ENCODE measurements around the gene LSM8. TPM values are rescaled to one million over a fixed set of nuclear protein-coding genes. Genes with fewer than 3 reads are reported as not detected.

Gene LSM8
- polyA plus RNA-seq, 4 donors, result 15.9 to 45.2 (median 31.8) TPM

- DNase-seq (no peak), FAIRE-seq (no peak)
- Histone ChIP-seq H3K4me1 (ENCODE audit: control insufficient read depth in 3 of 3, insufficient read depth in 2 of 3, low read depth in 1 of 3, low read length in 2 of 3) (no peaks in the 10 kb centered on the region), H3K9me3 (ENCODE audit: control insufficient read depth in 2 of 2, insufficient read depth in 1 of 2, low read depth in 1 of 2, low read length in 1 of 2) (no peaks in the 10 kb centered on the region), H3K4me3 (ENCODE audit: low read depth in 1 of 3, low read length in 3 of 3) (no peak overlapping the region), H3K27me3 (ENCODE audit: control insufficient read depth in 3 of 3, insufficient read depth in 3 of 3, low read length in 3 of 3) (no peaks in the 10 kb centered on the region), H3K27ac (ENCODE audit: low read depth in 1 of 3, low read length in 2 of 3) (no peak overlapping the region), H3K36me3 (ENCODE audit: control insufficient read depth in 3 of 3, insufficient read depth in 2 of 3, low read depth in 1 of 3, low read length in 3 of 3) (no peaks in the 10 kb centered on the region)
- WGBS, 3 donors, result 74 to 79% (median 76%) methylated on average over 1 of the region's 1 CpG
Measured at GRCh38 chr7:118152149-118152548, 31.8 kb upstream of the LSM8 start.

GRCh38 chr7:118152654-118153053 lies 31.3 kb upstream of the LSM8 start:
- no peaks in the 10 kb centered on the region for H3K27me3 ChIP-seq (ENCODE audit: control insufficient read depth in 3 of 3, insufficient read depth in 3 of 3, low read length in 3 of 3)
- H3K36me3 ChIP-seq (ENCODE audit: control insufficient read depth in 3 of 3, insufficient read depth in 2 of 3, low read depth in 1 of 3, low read length in 3 of 3), result no peaks in the 10 kb centered on the region
- no peak overlapping the region for H3K4me3 ChIP-seq (ENCODE audit: low read depth in 1 of 3, low read length in 3 of 3)
- no peaks in the 10 kb centered on the region for H3K9me3 ChIP-seq (ENCODE audit: control insufficient read depth in 2 of 2, insufficient read depth in 1 of 2, low read depth in 1 of 2, low read length in 1 of 2)
- no peaks in the 10 kb centered on the region for H3K4me1 ChIP-seq (ENCODE audit: control insufficient read depth in 3 of 3, insufficient read depth in 2 of 3, low read depth in 1 of 3, low read length in 2 of 3)
- no peak overlapping the region for H3K27ac ChIP-seq (ENCODE audit: low read depth in 1 of 3, low read length in 2 of 3)
- DNase-seq (no peak), FAIRE-seq (no peak)

GRCh38 chr7:118153551-118154177 lies 30.3 kb upstream of the LSM8 start:
- Histone ChIP-seq H3K9me3 (ENCODE audit: control insufficient read depth in 2 of 2, insufficient read depth in 1 of 2, low read depth in 1 of 2, low read length in 1 of 2) (no peaks in the 10 kb centered on the region), H3K27me3 (ENCODE audit: control insufficient read depth in 3 of 3, insufficient read depth in 3 of 3, low read length in 3 of 3) (no peaks in the 10 kb centered on the region), H3K4me1 (ENCODE audit: control insufficient read depth in 3 of 3, insufficient read depth in 2 of 3, low read depth in 1 of 3, low read length in 2 of 3) (no peaks in the 10 kb centered on the region), H3K36me3 (ENCODE audit: control insufficient read depth in 3 of 3, insufficient read depth in 2 of 3, low read depth in 1 of 3, low read length in 3 of 3) (no peaks in the 10 kb centered on the region), H3K4me3 (ENCODE audit: low read depth in 1 of 3, low read length in 3 of 3) (no peak overlapping the region), H3K27ac (ENCODE audit: low read depth in 1 of 3, low read length in 2 of 3) (no peak overlapping the region)
- FAIRE-seq (no peak), DNase-seq (peak; percentile 56 to 59)
- WGBS, 3 donors, result 8 to 25% (median 15%) methylated on average over 4 of the region's 4 CpGs

GRCh38 chr7:118158766-118159165 lies 25.2 kb upstream of the LSM8 start:
- H3K4me1 ChIP-seq (ENCODE audit: control insufficient read depth in 3 of 3, insufficient read depth in 2 of 3, low read depth in 1 of 3, low read length in 2 of 3), result no peaks in the 10 kb centered on the region
- H3K9me3 ChIP-seq (ENCODE audit: control insufficient read depth in 2 of 2, insufficient read depth in 1 of 2, low read depth in 1 of 2, low read length in 1 of 2), result no peaks in the 10 kb centered on the region
- H3K4me3 ChIP-seq (ENCODE audit: low read depth in 1 of 3, low read length in 3 of 3), result no peak overlapping the region
- FAIRE-seq (no peak), DNase-seq (no peak)
- peaks cover 0 to 4% (median 0%) of the 10 kb centered on the region in 3 donors for H3K27me3 ChIP-seq (ENCODE audit: control insufficient read depth in 3 of 3, insufficient read depth in 3 of 3, low read length in 3 of 3)
- no peaks in the 10 kb centered on the region for H3K36me3 ChIP-seq (ENCODE audit: control insufficient read depth in 3 of 3, insufficient read depth in 2 of 3, low read depth in 1 of 3, low read length in 3 of 3)
- no peak overlapping the region for H3K27ac ChIP-seq (ENCODE audit: low read depth in 1 of 3, low read length in 2 of 3)

DNA sequence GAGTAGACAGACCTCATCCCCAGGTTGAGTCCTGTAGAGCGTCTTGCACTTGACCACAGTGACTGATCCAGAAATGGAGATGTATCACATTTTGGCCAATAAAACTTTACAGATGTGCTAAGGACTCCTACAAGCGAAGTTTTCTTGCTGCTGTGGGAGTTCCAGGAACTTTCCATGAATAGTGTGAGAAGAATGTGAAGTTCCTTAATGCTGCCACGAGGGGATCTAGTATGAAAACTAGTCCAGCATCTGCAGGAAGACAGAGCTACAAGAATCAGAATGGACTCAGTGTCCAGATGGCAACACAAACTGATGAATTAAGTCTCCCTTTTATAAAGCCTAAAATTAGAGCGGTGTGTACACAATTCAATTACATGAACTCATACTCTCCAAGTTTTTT lies 14.8 kb upstream of the LSM8 start:
- H3K36me3 ChIP-seq (ENCODE audit: control insufficient read depth in 3 of 3, insufficient read depth in 2 of 3, low read depth in 1 of 3, low read length in 3 of 3), result no peaks in the 10 kb centered on the region
- H3K27me3 ChIP-seq (ENCODE audit: control insufficient read depth in 3 of 3, insufficient read depth in 3 of 3, low read length in 3 of 3), result peaks cover 0 to 12% (median 2%) of the 10 kb centered on the region in 3 donors
- FAIRE-seq (no peak), DNase-seq (no peak)
- no peaks in the 10 kb centered on the region for H3K4me1 ChIP-seq (ENCODE audit: control insufficient read depth in 3 of 3, insufficient read depth in 2 of 3, low read depth in 1 of 3, low read length in 2 of 3)
- no peak overlapping the region for H3K27ac ChIP-seq (ENCODE audit: low read depth in 1 of 3, low read length in 2 of 3)
- WGBS, 3 donors, result 74 to 84% (median 79%) methylated on average over 4 of the region's 4 CpGs
- no peak overlapping the region for H3K4me3 ChIP-seq (ENCODE audit: low read depth in 1 of 3, low read length in 3 of 3)
- H3K9me3 ChIP-seq (ENCODE audit: control insufficient read depth in 2 of 2, insufficient read depth in 1 of 2, low read depth in 1 of 2, low read length in 1 of 2), result peaks cover 0 to 2% of the 10 kb centered on the region in 2 donors

GRCh38 chr7:118175740-118176139 lies 8.2 kb upstream of the LSM8 start:
- FAIRE-seq, result no peak
- no peaks in the 10 kb centered on the region for H3K9me3 ChIP-seq (ENCODE audit: control insufficient read depth in 2 of 2, insufficient read depth in 1 of 2, low read depth in 1 of 2, low read length in 1 of 2)

GRCh38 chr7:118179191-118179590 lies 4.8 kb upstream of the LSM8 start:
- DNase-seq (no peak), FAIRE-seq (no peak)
- Histone ChIP-seq H3K27ac (ENCODE audit: low read depth in 1 of 3, low read length in 2 of 3) (no peak overlapping the region), H3K4me3 (ENCODE audit: low read depth in 1 of 3, low read length in 3 of 3) (no peak overlapping the region), H3K27me3 (ENCODE audit: control insufficient read depth in 3 of 3, insufficient read depth in 3 of 3, low read length in 3 of 3) (no peaks in the 10 kb centered on the region), H3K36me3 (ENCODE audit: control insufficient read depth in 3 of 3, insufficient read depth in 2 of 3, low read depth in 1 of 3, low read length in 3 of 3) (no peaks in the 10 kb centered on the region), H3K9me3 (ENCODE audit: control insufficient read depth in 2 of 2, insufficient read depth in 1 of 2, low read depth in 1 of 2, low read length in 1 of 2) (no peaks in the 10 kb centered on the region), H3K4me1 (ENCODE audit: control insufficient read depth in 3 of 3, insufficient read depth in 2 of 3, low read depth in 1 of 3, low read length in 2 of 3) (no peaks in the 10 kb centered on the region)
- 95 to 100% (median 95%) methylated on average over 2 of the region's 2 CpGs for WGBS, 3 donors

More at GRCh38 chr7:118175740-118176139, 8.2 kb upstream of the LSM8 start:
- H3K27me3 ChIP-seq (ENCODE audit: control insufficient read depth in 3 of 3, insufficient read depth in 3 of 3, low read length in 3 of 3), result peaks cover 0 to 4% (median 0%) of the 10 kb centered on the region in 3 donors
- DNase-seq, result no peak
- no peak overlapping the region for H3K4me3 ChIP-seq (ENCODE audit: low read depth in 1 of 3, low read length in 3 of 3)
- H3K4me1 ChIP-seq (ENCODE audit: control insufficient read depth in 3 of 3, insufficient read depth in 2 of 3, low read depth in 1 of 3, low read length in 2 of 3), result no peaks in the 10 kb centered on the region
- 47 to 70% (median 50%) methylated on average over 2 of the region's 2 CpGs for WGBS, 3 donors
- no peaks in the 10 kb centered on the region for H3K36me3 ChIP-seq (ENCODE audit: control insufficient read depth in 3 of 3, insufficient read depth in 2 of 3, low read depth in 1 of 3, low read length in 3 of 3)
- H3K27ac ChIP-seq (ENCODE audit: low read depth in 1 of 3, low read length in 2 of 3), result no peak overlapping the region

GRCh38 chr7:118182593-118183427 lies 1.2 kb upstream of the LSM8 start:
- Histone ChIP-seq H3K27me3 (ENCODE audit: control insufficient read depth in 3 of 3, insufficient read depth in 3 of 3, low read length in 3 of 3) (no peaks in the 10 kb centered on the region), H3K9me3 (ENCODE audit: control insufficient read depth in 2 of 2, insufficient read depth in 1 of 2, low read depth in 1 of 2, low read length in 1 of 2) (no peaks in the 10 kb centered on the region), H3K4me3 (ENCODE audit: low read depth in 1 of 3, low read length in 3 of 3) (peak overlapping the region; percentile 58 to 99 (median 76)), H3K4me1 (ENCODE audit: control insufficient read depth in 3 of 3, insufficient read depth in 2 of 3, low read depth in 1 of 3, low read length in 2 of 3) (peaks cover 0 to 5% (median 4%) of the 10 kb centered on the region in 3 donors), H3K36me3 (ENCODE audit: control insufficient read depth in 3 of 3, insufficient read depth in 2 of 3, low read depth in 1 of 3, low read length in 3 of 3) (no peaks in the 10 kb centered on the region), H3K27ac (ENCODE audit: low read depth in 1 of 3, low read length in 2 of 3) (peak overlapping the region; percentile 92 to 99 (median 94))
- 22 to 53% (median 38%) methylated on average over 13 of the region's 13 CpGs for WGBS, 3 donors
- peak; percentile 28 to 55 for DNase-seq
- FAIRE-seq, result no peak
